T-helper 2 cell (primary cell): ENCODE data around the gene FNBP1.

Experiments used
- DNase-seq, 5 experiments: peaks; one replicate each; pipeline versions ENCODE4 v3.0.0 to v3.0.0-alpha.2; 2012 to 2022

FNBP1 gene

GRCh38 chr9:130045725-130046450 is 2.9 kb upstream of the FNBP1 start:
- no peak for DNase-seq

GRCh38 chr9:130043654-130044623 is 950 bp upstream of the FNBP1 start:
- DNase-seq: no peak

GRCh38 chr9:130042406-130042884 is 544 bp downstream of the FNBP1 start:
- peak in 2 of 5 experiments; percentile 14 to 16 for DNase-seq

GRCh38 chr9:130041648-130042405 is 1.2 kb downstream of the FNBP1 start:
- no peak for DNase-seq

- peak in 1 of 5 experiments; percentile 49 for DNase-seq
Observed at GRCh38 chr9:130040984-130041647, 1.9 kb downstream of the FNBP1 start.

GRCh38 chr9:130039528-130040147 is 3.4 kb downstream of the FNBP1 start:
- peak in 2 of 5 experiments; percentile 41 to 71 for DNase-seq

GRCh38 chr9:130036099-130036498 is 6.9 kb downstream of the FNBP1 start:
- peak in 1 of 5 experiments; percentile 54 for DNase-seq

GRCh38 chr9:130034570-130034969 is 8.4 kb downstream of the FNBP1 start:
- peak in 1 of 5 experiments; percentile 86 for DNase-seq

GRCh38 chr9:130030651-130031127 is 12.3 kb downstream of the FNBP1 start:
- no peak for DNase-seq

GRCh38 chr9:130029223-130029973 is 13.6 kb downstream of the FNBP1 start:
- peak in 2 of 5 experiments; percentile 39 to 81 for DNase-seq

- no peak for DNase-seq
Observed at GRCh38 chr9:130028493-130029222, 14.3 kb downstream of the FNBP1 start.

GRCh38 chr9:130027533-130028365 is 15.2 kb downstream of the FNBP1 start:
- no peak for DNase-seq

GRCh38 chr9:130026583-130027340 is 16.2 kb downstream of the FNBP1 start:
- no peak for DNase-seq

GRCh38 chr9:130024597-130024994 is 18.4 kb downstream of the FNBP1 start:
- DNase-seq: no peak

GRCh38 chr9:130023994-130024596 is 18.9 kb downstream of the FNBP1 start:
- DNase-seq: no peak

GRCh38 chr9:130023144-130023787 is 19.7 kb downstream of the FNBP1 start:
- peak in 1 of 5 experiments; percentile 83 for DNase-seq

GRCh38 chr9:130022566-130023143 is 20.3 kb downstream of the FNBP1 start:
- DNase-seq: no peak
